GM12864 (cell line): ENCODE results near the gene SPINK8.

ENCODE experiments used
- DNase-seq: peaks from one replicate; pipeline ENCODE4 v3.0.0-alpha.2; 2011; ENCODE audit warnings: low read depth
- H3K4me3 ChIP-seq: 2 replicates; pipeline ENCODE4 v1.5.1; 2011; ENCODE audit warnings: mild to moderate bottlenecking, low read depth, low read length, control low read depth
- CTCF ChIP-seq: IDR thresholded peaks from 2 replicates; pipeline ENCODE4 v1.5.1; 2011; ENCODE audit warnings: low read depth, mild to moderate bottlenecking, moderate library complexity, low read length, control low read depth, inconsistent platforms; ENCODE audit errors: missing control alignments

SPINK8 gene

DNA sequence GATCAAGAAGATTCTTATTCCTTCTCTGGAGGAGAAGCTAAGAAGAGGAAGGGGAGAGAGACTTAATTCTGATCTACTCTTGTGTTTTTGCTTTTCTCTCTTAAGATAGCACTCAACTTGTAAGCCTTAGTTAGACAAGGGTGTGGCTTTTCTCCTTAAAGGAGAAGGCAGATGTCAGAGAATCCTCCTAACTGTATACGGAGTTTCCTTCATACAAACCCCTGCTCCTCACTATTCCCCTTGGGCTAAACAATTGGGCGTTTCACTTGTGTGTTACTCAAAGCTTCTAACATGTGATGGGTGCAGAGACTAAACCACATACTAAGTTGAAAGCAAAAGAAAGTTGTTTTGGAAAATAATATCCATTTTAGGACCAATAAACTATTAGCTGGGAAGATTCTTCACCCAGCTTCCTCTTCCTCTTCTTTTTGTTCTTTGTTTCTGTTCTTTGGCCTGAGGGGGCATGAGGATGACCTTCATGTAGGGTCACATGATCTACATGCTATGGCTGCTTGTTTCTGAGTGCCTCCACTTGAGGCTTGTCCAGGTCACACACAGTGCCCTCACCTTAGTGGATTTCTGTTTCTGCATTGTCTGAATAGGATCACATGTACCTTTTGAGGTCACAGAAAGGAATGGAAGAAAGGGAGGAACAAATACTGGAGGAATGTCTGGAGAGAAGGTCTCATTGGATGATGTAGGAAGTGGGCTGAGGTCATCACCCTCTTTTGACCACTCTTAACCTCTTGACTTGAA is 14.6 kb downstream of the SPINK8 start:
- no peak for TF ChIP-seq CTCF
- no peak overlapping the region for H3K4me3 ChIP-seq
- DNase-seq = no peak

DNA sequence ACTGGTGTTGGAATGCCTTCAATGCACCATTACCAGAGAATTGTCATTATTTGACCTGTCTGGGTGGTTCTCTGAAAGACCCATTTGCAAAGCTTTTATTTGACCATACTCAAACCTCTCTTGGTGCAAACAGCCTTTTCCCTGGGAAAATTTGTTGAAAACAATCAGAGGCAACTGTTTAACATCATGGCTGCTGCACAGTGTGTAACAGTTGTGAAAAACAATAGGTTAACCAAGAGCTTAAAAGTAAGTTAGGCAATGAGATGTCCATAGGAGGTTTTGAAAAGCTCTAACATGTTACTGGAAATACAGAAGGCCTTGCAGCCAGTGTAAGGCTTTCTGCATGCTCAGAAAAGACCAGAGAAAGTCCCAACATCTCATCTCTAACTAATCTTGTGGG is 18.9 kb downstream of the SPINK8 start:
- TF ChIP-seq CTCF = no peak
- no peak overlapping the region for H3K4me3 ChIP-seq
- DNase-seq = no peak

DNA sequence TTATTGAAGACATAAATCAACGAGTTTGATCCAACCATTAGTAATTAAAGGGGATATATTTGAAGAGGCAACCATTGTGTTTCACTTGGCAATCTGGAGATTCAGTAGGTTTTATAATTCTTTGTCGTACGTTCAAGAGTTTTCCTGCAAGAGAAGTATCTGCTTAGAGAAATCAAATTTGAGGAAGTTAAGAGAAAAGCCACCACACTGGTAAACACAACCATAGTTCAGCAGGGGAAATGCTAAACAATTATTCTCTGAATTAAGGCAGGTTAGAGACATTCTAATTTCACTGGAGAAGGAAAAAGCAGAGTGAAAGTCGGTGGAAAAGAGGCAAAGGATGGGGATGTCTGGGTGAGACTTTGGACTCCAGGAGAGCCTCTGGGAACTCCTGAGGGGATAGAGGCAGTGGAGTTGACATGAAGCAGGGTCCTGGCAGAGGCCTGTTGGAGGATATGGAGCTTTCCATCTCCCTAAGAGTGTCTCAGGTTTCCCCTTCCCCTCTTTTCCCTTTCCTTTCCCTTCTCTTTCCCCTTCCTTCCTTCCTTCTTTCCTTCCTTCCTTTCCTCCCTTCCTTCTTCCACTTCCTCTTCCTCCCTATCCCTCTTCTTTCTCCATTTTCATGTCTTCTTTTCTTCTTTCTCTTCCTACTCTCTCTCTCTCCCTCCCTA is 26.5 kb downstream of the SPINK8 start:
- no peak for TF ChIP-seq CTCF
- DNase-seq = no peak
- H3K4me3 ChIP-seq = no peak overlapping the region

GRCh38 chr3:48306290-48306689 is 27.2 kb downstream of the SPINK8 start:
- TF ChIP-seq CTCF = no peak
- no peak for DNase-seq
- no peak overlapping the region for H3K4me3 ChIP-seq

GRCh38 chr3:48305396-48305795 is 28.1 kb downstream of the SPINK8 start:
- no peak for DNase-seq
- no peak for TF ChIP-seq CTCF
- H3K4me3 ChIP-seq = no peak overlapping the region

- DNase-seq = no peak
- H3K4me3 ChIP-seq = no peak overlapping the region
- no peak for TF ChIP-seq CTCF
These were observed 30.4 kb downstream of the SPINK8 start for GRCh38 chr3:48303021-48303420.

DNA sequence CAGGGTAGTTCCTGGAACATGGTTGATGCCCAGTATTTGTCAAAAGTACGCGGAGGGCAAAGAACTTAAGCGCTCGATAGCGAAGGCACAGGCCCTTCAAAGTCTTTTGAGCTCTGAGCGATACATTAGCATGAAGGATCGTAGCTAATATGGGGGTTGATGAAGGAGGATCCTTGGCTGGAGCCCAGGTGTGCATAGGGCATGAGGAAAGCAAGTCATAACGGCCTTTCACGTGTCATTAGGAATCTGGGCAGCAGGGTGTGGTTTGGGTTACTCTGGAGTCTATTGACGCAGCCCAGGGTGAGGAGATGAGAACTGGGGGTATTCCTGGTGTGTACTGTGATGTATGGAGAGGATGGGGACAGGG is 31.7 kb downstream of the SPINK8 start:
- H3K4me3 ChIP-seq = peak overlapping the region; percentile 81
- no peak for DNase-seq
- TF ChIP-seq CTCF = no peak
